ENCODE results near the gene CFAP92. TPM values are rescaled to one million over a fixed set of nuclear protein-coding genes. Genes with fewer than 3 reads are reported as not detected.

The CFAP92 gene, protein sequence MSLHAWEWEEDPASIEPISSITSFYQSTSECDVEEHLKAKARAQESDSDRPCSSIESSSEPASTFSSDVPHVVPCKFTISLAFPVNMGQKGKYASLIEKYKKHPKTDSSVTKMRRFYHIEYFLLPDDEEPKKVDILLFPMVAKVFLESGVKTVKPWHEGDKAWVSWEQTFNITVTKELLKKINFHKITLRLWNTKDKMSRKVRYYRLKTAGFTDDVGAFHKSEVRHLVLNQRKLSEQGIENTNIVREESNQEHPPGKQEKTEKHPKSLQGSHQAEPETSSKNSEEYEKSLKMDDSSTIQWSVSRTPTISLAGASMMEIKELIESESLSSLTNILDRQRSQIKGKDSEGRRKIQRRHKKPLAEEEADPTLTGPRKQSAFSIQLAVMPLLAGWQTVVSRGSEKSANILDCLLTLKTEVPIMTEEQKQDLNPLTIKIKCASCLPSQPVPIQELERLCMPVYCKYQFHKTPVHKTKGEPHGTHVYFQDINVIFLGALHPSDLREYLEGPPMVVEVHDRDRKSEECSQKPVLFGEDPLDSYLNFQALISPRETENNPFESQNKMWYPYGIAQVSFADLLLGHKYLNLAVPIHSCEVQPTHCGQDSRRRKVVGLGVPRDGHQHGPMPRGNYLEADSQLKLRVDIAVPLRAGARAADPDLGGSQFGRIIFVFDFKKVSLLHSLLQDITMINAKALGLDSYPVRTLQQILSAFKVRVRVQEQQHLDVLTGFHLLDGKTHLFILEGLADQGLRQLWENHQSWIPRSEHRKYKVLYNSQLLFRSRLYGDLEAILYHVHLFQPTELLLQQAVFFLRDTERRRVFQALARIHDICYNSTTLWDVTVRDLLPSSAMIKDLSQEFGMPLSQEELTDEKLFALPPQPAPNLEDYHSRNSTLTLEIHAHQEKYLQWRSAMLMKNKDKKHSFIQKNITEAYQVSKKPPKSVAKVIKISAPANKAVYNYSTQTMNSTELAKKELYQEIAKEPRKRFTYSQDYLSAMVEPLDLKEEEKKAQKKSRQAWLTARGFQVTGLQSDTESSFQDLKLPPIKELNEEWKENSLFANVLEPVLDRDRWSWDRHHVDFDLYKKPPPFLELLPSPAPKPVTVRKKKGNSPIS
- total RNA-seq (1 to 10 TPM; 4.1 to 4.9 TPM), polyA plus RNA-seq (1 to 10 TPM; 1.2 to 1.3 TPM)
- long read RNA-seq, donor 1 = 0 reads
- long read RNA-seq, donor 2 = 0 reads
- long read RNA-seq, donor 3 = 0 reads
- long read RNA-seq, donor 4 = 0 reads
- long read RNA-seq, donor 5 = 0 reads

- WGBS, 2 donors = 21 to 28% methylated on average over 53 to 57 of the region's 57 CpGs
- ATAC-seq (ENCODE audit: insufficient read depth, low FRiP score) = peak; percentile 94
- no peak within 1 kb of the TSS for H3K27ac ChIP-seq (ENCODE audit: low read depth in 1 of 2, low read length in 1 of 2)
- H3K9me3 ChIP-seq (ENCODE audit: control insufficient read depth in 4 of 4, insufficient read depth in 3 of 4, low read length in 3 of 4) = no peaks in the 10 kb centered on the region
- TF ChIP-seq, protein P1, sequence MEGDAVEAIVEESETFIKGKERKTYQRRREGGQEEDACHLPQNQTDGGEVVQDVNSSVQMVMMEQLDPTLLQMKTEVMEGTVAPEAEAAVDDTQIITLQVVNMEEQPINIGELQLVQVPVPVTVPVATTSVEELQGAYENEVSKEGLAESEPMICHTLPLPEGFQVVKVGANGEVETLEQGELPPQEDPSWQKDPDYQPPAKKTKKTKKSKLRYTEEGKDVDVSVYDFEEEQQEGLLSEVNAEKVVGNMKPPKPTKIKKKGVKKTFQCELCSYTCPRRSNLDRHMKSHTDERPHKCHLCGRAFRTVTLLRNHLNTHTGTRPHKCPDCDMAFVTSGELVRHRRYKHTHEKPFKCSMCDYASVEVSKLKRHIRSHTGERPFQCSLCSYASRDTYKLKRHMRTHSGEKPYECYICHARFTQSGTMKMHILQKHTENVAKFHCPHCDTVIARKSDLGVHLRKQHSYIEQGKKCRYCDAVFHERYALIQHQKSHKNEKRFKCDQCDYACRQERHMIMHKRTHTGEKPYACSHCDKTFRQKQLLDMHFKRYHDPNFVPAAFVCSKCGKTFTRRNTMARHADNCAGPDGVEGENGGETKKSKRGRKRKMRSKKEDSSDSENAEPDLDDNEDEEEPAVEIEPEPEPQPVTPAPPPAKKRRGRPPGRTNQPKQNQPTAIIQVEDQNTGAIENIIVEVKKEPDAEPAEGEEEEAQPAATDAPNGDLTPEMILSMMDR (IDR thresholded peaks at IDR 0.05; ENCODE audit: control extremely low read depth, extremely low read depth) = no peak
- peaks cover 0 to 2% (median 0%) of the 10 kb centered on the region in 3 donors for H3K27me3 ChIP-seq (ENCODE audit: control insufficient read depth in 3 of 3, insufficient read depth in 3 of 3, low read length in 2 of 3)
- peak within 1 kb of the TSS in 1 of 2 donors; percentile 40 for H3K9ac ChIP-seq (ENCODE audit: insufficient read depth in 1 of 2, low read length in 2 of 2)
- no peak within 1 kb of the TSS for H3K4me3 ChIP-seq
- H3K4me1 ChIP-seq (ENCODE audit: control insufficient read depth in 5 of 5, insufficient read depth in 5 of 5, low read length in 5 of 5) = peaks cover 0 to 17% (median 0%) of the 10 kb centered on the region in 5 donors
- H3K36me3 ChIP-seq (ENCODE audit: control insufficient read depth in 4 of 4, insufficient read depth in 4 of 4, low read length in 4 of 4) = no peaks in the 10 kb centered on the region
- peak; percentile 90 to 94 (median 90) for DNase-seq
These were observed at the start of gene CFAP92 for GRCh38 chr3:128993461-128994172. Gene CFAP92, minus strand, starts transcription at chr3:128994076. Its CDS starts 772 bp downstream, at chr3:128993304.

DNA sequence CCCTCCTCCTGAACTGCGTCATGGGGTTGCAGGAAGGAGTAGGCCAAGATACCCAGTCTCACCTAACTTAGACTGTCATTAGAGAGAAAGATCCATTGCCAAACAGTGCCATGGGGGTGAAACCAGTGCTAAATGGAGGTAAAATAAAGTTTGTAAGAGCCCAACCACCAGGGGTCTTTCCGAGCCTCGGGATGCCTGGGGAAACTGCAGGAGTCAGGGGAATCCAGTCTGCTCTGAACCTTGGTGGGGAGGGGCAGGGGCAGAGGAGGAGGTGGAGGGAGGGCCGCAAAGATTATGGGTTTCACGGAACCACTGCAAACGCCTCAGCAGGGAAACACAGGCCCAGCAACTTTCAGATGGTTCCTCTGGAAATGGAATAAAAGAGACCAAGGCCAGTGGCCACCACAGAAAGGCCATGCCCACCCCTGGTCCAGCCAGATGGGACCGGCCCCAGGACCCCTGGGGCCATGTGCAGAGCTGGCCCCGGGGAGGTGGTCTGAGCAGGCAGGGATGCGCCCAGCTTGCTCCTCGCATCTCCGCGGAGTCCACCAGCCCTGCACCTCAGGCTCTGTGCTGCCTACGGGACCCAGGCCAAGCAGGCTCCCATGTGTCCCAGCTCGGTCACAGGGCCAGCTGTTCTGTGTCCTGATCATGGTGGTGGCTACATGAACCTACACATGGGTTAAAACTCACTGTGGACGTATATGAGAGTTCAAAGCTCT is 46.9 kb upstream of the CFAP92 start:
- WGBS, 2 donors = 91 to 97% methylated on average over 15 of the region's 15 CpGs
- Histone ChIP-seq H3K36me3 (ENCODE audit: control insufficient read depth in 4 of 4, insufficient read depth in 4 of 4, low read length in 4 of 4) (peaks cover 0 to 7% (median 1%) of the 10 kb centered on the region in 4 donors), H3K27me3 (ENCODE audit: control insufficient read depth in 3 of 3, insufficient read depth in 3 of 3, low read length in 2 of 3) (peaks cover 0 to 4% (median 0%) of the 10 kb centered on the region in 3 donors), H3K9ac (ENCODE audit: insufficient read depth in 1 of 2, low read length in 2 of 2) (no peak overlapping the region), H3K27ac (ENCODE audit: low read depth in 1 of 2, low read length in 1 of 2) (no peak overlapping the region), H3K4me3 (no peak overlapping the region), H3K4me1 (ENCODE audit: control insufficient read depth in 5 of 5, insufficient read depth in 5 of 5, low read length in 5 of 5) (peaks cover 0 to 8% (median 0%) of the 10 kb centered on the region in 5 donors), H3K9me3 (ENCODE audit: control insufficient read depth in 4 of 4, insufficient read depth in 3 of 4, low read length in 3 of 4) (no peaks in the 10 kb centered on the region)
- DNase-seq (no peak), ATAC-seq (ENCODE audit: insufficient read depth, low FRiP score) (no peak)
- TF ChIP-seq, protein P1 (IDR thresholded peaks at IDR 0.05; ENCODE audit: control extremely low read depth, extremely low read depth) = no peak

DNA sequence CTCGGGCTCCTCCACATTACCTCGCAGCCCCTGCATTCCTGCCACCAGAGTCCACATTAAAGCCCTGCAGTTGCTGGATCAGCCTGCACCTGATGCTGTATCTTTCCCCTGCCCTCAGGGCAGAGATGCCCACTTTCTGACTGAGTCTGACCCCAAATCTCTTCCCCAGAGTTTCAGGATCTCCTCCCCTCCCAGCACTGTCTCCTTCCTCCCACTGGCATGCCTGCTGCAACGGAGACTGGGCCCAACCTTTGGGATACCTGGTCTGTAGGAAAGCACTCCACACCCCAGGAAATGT is 46.1 kb upstream of the CFAP92 start:
- no peaks in the 10 kb centered on the region for H3K9me3 ChIP-seq (ENCODE audit: control insufficient read depth in 4 of 4, insufficient read depth in 3 of 4, low read length in 3 of 4)
- no peak overlapping the region for H3K27ac ChIP-seq (ENCODE audit: low read depth in 1 of 2, low read length in 1 of 2)
- peaks cover 0 to 9% (median 2%) of the 10 kb centered on the region in 4 donors for H3K36me3 ChIP-seq (ENCODE audit: control insufficient read depth in 4 of 4, insufficient read depth in 4 of 4, low read length in 4 of 4)
- H3K4me1 ChIP-seq (ENCODE audit: control insufficient read depth in 5 of 5, insufficient read depth in 5 of 5, low read length in 5 of 5) = peaks cover 0 to 8% (median 0%) of the 10 kb centered on the region in 5 donors
- no peak overlapping the region for H3K4me3 ChIP-seq
- H3K9ac ChIP-seq (ENCODE audit: insufficient read depth in 1 of 2, low read length in 2 of 2) = no peak overlapping the region
- 80 to 87% methylated on average over 3 of the region's 3 CpGs for WGBS, 2 donors
- ATAC-seq (ENCODE audit: insufficient read depth, low FRiP score) (no peak), DNase-seq (no peak)
- TF ChIP-seq, protein P1 (IDR thresholded peaks at IDR 0.05; ENCODE audit: control extremely low read depth, extremely low read depth) = no peak
- H3K27me3 ChIP-seq (ENCODE audit: control insufficient read depth in 3 of 3, insufficient read depth in 3 of 3, low read length in 2 of 3) = no peaks in the 10 kb centered on the region

All from lung (tissue), 16 donors.